ENCODE data around the gene XPNPEP3. TPM values are rescaled to one million over a fixed set of nuclear protein-coding genes. Genes with fewer than 3 reads are reported as not detected.

XPNPEP3 gene
- total and polyA plus RNA-seq, 2 donors (not counting 3 experiments of a cell fraction or from before 2014, with no cell fraction given), result 12.3 to 21.2 TPM

GRCh38 chr22:40919446-40919845, 62.5 kb downstream of the XPNPEP3 start:
- Histone ChIP-seq H3K36me3 (ENCODE audit: control insufficient read depth in 2 of 2, extremely low read depth in 1 of 2, insufficient read depth in 2 of 2, low read length in 2 of 2) (no peaks in the 10 kb centered on the region), H3K9me3 (replicated peaks; ENCODE audit: control insufficient read depth, insufficient read depth, low read length) (no peaks in the 10 kb centered on the region), H3K79me2 (ENCODE audit: control insufficient read depth, insufficient read depth, low read length) (no peaks in the 10 kb centered on the region), H3K9me1 (replicated peaks; ENCODE audit: control insufficient read depth, extremely low read depth, insufficient read depth, low read length) (no peaks in the 10 kb centered on the region), H3K4me1 (ENCODE audit: control insufficient read depth, extremely low read depth, insufficient read depth, low read length) (peaks cover 3% of the 10 kb centered on the region), H3K27ac (ENCODE audit: insufficient read depth, low read depth, low read length) (no peak overlapping the region), H3K9ac (replicated peaks; ENCODE audit: extremely low read depth, insufficient read depth, low read length) (no peak overlapping the region), H4K20me1 (replicated peaks; ENCODE audit: control insufficient read depth, extremely low read depth, insufficient read depth, low read length) (no peaks in the 10 kb centered on the region), H3K4me2 (ENCODE audit: insufficient read depth, low read length) (no peak overlapping the region), H3K27me3 (ENCODE audit: control insufficient read depth in 2 of 2, insufficient read depth in 2 of 2, low read length in 2 of 2) (no peaks in the 10 kb centered on the region), H2AFZ (ENCODE audit: low read depth, low read length) (no peak overlapping the region), H3K4me3 (replicated peaks in 1 of 3; ENCODE audit: insufficient read depth in 1 of 3, low read depth in 1 of 3, low read length in 3 of 3) (no peak overlapping the region)
- ChIA-PET POLR2A (interaction anchor here (0.6 kb wide), 1 partner anchor 311 kb away, joined by 6 read pairs; no protein-coding TSS in a partner anchor), CTCF (interaction anchor here (0.9 kb wide), 1 partner anchor 9 kb away, joined by 4 read pairs; no protein-coding TSS in a partner anchor)
- FAIRE-seq, result no peak
- BruUV-seq (replicated peaks), result no TSS peak
- no peak for DNase-seq (ENCODE audit: low read depth, low spot score)
- dilution Hi-C loops (cut with MboI; ENCODE audit: extremely low pct_ligation_motif_present, low sequenced_read_pairs), result no loop called here
- intact Hi-C loops (cut with micrococcal nuclease), result no loop called here
- TF ChIP-seq POLR2A (IDR thresholded peaks at IDR 0.05; ENCODE audit: low read depth, low read length), result no peak
- no peak for TF ChIP-seq POLR2AphosphoS5 (IDR thresholded peaks at IDR 0.05; ENCODE audit: insufficient read depth, low read depth, low read length)
- TF ChIP-seq FOS (IDR thresholded peaks at IDR 0.05; ENCODE audit: borderline replicate concordance, insufficient read depth, low read length), result no peak
- TF ChIP-seq JUN (IDR thresholded peaks at IDR 0.05; ENCODE audit: borderline replicate concordance, insufficient read depth, insufficient read length, low read depth), result no peak
- TF ChIP-seq MYC (IDR thresholded peaks at IDR 0.05; ENCODE audit: low read depth, low read length), result no peak
- TF ChIP-seq GATA2 (IDR thresholded peaks at IDR 0.05; ENCODE audit: insufficient read depth, insufficient read length, low read depth, low read length), result no peak
- TF ChIP-seq, protein P1, sequence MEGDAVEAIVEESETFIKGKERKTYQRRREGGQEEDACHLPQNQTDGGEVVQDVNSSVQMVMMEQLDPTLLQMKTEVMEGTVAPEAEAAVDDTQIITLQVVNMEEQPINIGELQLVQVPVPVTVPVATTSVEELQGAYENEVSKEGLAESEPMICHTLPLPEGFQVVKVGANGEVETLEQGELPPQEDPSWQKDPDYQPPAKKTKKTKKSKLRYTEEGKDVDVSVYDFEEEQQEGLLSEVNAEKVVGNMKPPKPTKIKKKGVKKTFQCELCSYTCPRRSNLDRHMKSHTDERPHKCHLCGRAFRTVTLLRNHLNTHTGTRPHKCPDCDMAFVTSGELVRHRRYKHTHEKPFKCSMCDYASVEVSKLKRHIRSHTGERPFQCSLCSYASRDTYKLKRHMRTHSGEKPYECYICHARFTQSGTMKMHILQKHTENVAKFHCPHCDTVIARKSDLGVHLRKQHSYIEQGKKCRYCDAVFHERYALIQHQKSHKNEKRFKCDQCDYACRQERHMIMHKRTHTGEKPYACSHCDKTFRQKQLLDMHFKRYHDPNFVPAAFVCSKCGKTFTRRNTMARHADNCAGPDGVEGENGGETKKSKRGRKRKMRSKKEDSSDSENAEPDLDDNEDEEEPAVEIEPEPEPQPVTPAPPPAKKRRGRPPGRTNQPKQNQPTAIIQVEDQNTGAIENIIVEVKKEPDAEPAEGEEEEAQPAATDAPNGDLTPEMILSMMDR (IDR thresholded peaks at IDR 0.05; ENCODE audit: extremely low read depth in 1 of 2, insufficient read depth in 1 of 2, low read depth in 1 of 2, low read length in 2 of 2), result no peak
- TF ChIP-seq, protein P2, sequence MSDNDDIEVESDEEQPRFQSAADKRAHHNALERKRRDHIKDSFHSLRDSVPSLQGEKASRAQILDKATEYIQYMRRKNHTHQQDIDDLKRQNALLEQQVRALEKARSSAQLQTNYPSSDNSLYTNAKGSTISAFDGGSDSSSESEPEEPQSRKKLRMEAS (IDR thresholded peaks at IDR 0.05; ENCODE audit: insufficient read depth, insufficient read length), result no peak
- TF ChIP-seq EZH2 (IDR thresholded peaks at IDR 0.05; ENCODE audit: borderline replicate concordance, low read depth, low read length, severe bottlenecking), result no peak
